Measurements from ENCODE around the gene GPHA2.

The GPHA2 gene

DNA sequence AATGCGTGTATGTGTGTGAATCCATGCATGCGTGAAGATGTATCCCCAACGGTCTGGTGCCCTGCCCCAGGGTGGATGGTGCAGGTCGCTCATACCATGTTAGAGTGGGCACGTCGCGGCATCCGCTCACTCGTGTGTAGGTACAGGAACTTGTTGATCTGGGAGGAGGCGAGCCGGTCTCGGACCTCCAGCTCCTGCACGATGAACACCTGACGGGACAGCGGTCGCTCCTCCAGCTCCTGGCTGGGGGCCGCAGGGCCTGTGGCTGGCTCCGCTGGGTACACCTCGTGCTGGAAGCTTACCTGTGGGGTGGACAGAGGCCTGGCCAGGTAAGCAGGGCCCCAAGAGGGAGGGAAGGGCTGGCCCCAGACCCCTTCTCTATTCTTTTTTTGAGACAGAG, 37.2 kb downstream of the GPHA2 start:
- no peak for DNase-seq (ENCODE audit: low spot score)
- in situ Hi-C loops (cut with MboI; ENCODE audit: low pct_unique_long_range_greater_than_20kb, low sequenced_read_pairs, unreplicated experiment), result no loop called here
- TF ChIP-seq, protein P1, sequence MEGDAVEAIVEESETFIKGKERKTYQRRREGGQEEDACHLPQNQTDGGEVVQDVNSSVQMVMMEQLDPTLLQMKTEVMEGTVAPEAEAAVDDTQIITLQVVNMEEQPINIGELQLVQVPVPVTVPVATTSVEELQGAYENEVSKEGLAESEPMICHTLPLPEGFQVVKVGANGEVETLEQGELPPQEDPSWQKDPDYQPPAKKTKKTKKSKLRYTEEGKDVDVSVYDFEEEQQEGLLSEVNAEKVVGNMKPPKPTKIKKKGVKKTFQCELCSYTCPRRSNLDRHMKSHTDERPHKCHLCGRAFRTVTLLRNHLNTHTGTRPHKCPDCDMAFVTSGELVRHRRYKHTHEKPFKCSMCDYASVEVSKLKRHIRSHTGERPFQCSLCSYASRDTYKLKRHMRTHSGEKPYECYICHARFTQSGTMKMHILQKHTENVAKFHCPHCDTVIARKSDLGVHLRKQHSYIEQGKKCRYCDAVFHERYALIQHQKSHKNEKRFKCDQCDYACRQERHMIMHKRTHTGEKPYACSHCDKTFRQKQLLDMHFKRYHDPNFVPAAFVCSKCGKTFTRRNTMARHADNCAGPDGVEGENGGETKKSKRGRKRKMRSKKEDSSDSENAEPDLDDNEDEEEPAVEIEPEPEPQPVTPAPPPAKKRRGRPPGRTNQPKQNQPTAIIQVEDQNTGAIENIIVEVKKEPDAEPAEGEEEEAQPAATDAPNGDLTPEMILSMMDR (IDR thresholded peaks at IDR 0.05; ENCODE audit: extremely low read depth, insufficient read depth, missing control alignments), result no peak

DNA sequence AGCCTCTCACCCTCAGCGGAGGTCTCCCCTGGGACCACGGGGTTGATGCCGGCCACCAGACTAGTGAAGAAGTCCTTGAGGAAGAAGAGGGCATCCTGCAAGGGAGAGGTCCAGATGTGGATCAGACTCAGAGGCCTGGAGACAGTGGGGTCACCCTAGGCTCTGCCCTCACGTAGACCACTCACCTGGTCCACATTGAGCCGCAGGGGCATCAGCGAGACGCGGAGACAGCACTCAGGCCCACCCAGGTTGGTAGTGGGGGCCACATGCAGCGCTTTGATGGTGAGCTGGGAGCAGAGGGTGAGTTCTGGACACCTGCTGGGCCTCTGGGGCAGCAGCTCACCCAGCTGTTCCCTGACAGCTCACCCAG, 37.6 kb downstream of the GPHA2 start:
- DNase-seq (ENCODE audit: low spot score), result no peak
- TF ChIP-seq, protein P1 (IDR thresholded peaks at IDR 0.05; ENCODE audit: extremely low read depth, insufficient read depth, missing control alignments), result no peak
- in situ Hi-C loops (cut with MboI; ENCODE audit: low pct_unique_long_range_greater_than_20kb, low sequenced_read_pairs, unreplicated experiment), result no loop called here

GRCh38 chr11:64897381-64898075, 38.2 kb downstream of the GPHA2 start:
- TF ChIP-seq, protein P1 (IDR thresholded peaks at IDR 0.05; ENCODE audit: extremely low read depth, insufficient read depth, missing control alignments), result no peak
- in situ Hi-C loops (cut with MboI; ENCODE audit: low pct_unique_long_range_greater_than_20kb, low sequenced_read_pairs, unreplicated experiment), result no loop called here
- no peak for DNase-seq (ENCODE audit: low spot score)

DNA sequence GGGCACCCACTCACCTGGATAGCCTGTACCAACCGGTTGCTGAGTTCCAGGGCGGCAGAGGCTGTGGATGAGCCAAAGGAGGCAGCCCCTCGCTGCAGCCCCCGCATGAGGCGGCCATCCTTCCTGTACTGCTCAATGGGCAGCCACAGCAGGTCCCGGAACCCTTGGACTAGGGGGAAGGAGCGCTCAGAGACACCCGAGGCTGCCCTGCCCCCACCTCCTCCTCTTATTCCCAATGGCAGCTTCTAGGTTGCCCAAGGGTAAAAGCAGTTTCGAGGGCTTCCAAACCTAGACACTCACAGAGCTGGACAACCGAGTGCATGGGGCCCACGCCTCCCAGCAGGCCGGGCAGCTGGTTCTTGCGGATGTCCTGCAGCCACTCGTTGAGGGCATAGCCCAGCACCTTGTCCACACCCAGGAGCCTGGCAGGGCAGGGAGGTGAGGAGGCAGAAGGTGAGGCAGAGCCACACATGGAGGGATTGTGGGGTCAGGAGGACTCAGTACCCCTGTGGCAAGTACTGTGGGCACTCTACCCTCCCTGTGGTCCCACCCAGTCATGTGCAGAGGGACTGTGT, 39.2 kb downstream of the GPHA2 start:
- in situ Hi-C loops (cut with MboI; ENCODE audit: low pct_unique_long_range_greater_than_20kb, low sequenced_read_pairs, unreplicated experiment), result no loop called here
- no peak for DNase-seq (ENCODE audit: low spot score)
- TF ChIP-seq, protein P1 (IDR thresholded peaks at IDR 0.05; ENCODE audit: extremely low read depth, insufficient read depth, missing control alignments), result no peak

- TF ChIP-seq, protein P1 (IDR thresholded peaks at IDR 0.05; ENCODE audit: extremely low read depth, insufficient read depth, missing control alignments), result no peak
- DNase-seq (ENCODE audit: low spot score), result no peak
- in situ Hi-C loops (cut with MboI; ENCODE audit: low pct_unique_long_range_greater_than_20kb, low sequenced_read_pairs, unreplicated experiment), result loop anchor here (5.0 kb wide), 1 partner anchor 48 kb away; no protein-coding TSS in a partner anchor
These were observed 40.8 kb downstream of the GPHA2 start for GRCh38 chr11:64894812-64895452.

GRCh38 chr11:64894070-64894811, 41.5 kb downstream of the GPHA2 start:
- DNase-seq (ENCODE audit: low spot score), result peak; percentile 92
- in situ Hi-C loops (cut with MboI; ENCODE audit: low pct_unique_long_range_greater_than_20kb, low sequenced_read_pairs, unreplicated experiment), result loop anchor here (5.0 kb wide), 1 partner anchor 47 kb away; no protein-coding TSS in a partner anchor
- TF ChIP-seq, protein P1 (IDR thresholded peaks at IDR 0.05; ENCODE audit: extremely low read depth, insufficient read depth, missing control alignments), result peak; percentile 97
